Activated CD4-positive, alpha-beta T cell treated with anti-CD3 and anti-CD28 coated beads for 1 hour (primary cell): Measurements from ENCODE around the gene EGFR.

Source experiments
- DNase-seq: peaks from one replicate; pipeline ENCODE4 v3.0.0-alpha.2; 2020

The EGFR gene

DNA sequence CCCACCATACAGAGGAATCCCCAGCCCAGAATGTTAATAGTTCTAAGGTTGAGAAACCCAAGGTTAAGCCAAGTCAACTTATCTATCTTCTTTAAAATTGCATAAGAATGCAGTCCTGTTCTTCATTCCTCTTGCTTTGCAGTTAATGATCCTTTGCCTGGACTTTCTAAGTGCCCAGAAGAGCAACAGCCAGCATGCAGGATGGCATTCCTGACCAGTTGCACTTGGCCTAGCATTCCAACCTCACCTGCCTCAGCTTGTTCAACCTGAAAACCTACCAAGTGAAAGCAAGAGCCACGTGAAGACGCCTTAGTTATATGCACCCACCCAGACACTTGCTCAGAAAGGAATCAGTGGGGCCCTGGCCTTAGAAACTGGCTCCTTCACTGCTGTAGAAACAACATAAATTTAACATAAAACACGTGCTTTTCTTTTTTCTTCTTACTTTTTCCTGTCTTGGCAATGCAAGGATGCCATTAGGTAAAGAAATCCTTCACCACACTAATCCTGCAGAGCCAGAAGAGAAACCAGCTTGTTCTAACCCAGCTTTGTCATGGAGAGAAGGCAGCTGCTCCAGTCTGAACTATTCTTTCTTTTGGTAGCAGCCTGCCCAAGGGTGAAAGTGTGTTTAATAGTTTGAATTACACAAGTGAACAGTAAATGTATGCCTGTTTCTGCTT is 25.0 kb downstream of the EGFR start:
- no peak for DNase-seq

DNA sequence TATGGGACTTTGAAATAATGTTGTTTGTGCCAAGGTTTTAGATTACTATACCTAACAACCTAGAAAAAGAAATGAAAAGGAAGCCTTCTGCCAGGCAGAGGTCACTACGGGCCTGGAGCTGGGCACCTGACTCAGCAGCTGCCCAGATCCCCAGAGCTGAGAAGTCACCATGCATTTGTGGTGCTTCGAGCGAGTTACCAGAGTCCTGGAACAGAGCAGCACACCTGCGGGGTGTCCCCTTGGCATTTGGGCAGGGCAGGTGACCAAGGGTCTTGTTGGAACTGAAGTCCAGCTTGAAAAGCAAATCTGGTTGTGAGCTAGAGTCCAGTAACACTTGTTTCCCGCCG is 25.5 kb downstream of the EGFR start:
- no peak for DNase-seq

DNA sequence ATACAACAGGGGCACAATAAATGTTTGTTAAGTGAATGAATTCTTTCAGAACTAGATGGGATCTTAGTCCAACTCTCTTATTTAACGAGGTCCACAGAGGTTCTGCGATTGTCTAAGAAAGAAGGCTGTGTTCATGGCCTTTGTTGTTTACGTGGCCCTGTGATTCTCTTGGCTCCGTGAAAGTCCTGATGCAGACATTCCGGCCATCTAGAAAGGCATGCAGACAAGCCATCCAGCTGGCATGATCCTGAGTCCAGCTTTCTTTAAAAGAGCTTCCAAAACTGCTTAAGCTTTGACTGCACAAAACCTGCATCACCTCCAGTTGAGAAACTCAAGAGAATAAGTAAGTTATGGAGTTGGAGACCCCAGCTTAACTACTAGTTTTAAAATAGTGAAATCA is 26.0 kb downstream of the EGFR start:
- no peak for DNase-seq

DNA sequence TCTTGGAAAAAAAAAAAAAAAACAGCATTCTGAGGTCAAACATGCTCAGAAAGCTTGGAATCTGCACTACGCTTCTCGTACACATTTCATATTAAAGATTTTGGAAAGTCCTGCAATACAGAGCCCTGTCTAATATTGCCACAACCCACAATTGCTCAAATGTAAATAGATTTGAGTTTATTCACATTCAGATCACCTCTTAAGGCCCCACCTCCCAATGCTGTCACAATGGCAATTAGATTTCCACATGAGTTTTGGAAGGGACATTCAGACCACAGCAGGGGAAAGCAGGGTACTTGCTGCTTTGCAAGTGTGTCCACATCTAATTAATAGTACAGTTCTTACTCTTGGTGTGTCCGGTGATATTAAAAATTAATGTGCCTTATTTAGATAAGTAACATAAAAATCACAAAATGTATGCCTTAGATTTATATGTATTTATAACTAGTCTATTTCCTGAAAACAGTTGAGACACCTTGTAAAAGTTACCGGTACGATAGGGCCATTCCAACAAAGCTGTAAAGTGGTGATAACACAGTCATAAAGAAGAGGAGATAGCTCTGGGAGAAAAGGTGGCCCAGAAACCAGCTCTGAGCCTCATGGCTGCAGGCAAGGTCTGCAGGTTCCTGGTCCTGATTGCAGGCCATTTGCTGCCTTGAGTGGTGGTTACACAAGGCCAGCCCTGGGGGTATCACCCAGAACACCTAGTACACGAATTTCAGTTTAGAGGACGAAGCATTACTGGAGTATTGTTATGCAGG is 27.9 kb downstream of the EGFR start:
- DNase-seq = no peak

DNA sequence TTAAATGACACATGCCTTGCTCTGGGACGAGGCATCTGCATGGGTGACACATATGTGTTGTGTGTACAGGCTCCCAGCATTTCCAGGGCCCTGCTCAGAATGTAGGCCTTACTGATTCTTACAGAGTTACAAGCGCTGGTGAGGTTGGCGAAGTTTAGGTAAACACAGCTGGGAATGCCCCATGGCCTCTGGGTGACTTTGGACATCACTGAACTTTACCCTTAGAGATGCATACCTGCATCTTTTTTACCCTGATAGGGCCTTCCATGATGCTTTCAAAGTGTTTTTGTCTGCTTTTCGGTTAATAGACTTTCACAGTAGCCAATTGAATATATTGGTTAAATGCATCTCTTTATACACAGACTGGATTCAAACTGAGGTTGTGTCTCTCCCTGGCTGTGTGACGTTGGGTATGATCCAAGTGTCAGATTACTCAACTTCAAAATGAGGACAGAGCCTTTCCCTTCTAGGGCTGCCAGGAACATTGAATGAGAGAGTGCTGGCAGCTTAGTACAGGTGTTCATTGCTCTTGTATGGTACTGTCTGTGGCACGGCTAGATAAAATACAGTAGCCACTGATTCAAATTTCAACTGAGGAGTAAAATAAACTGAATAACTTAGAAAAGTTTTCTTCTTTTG is 29.5 kb downstream of the EGFR start:
- DNase-seq = no peak

DNA sequence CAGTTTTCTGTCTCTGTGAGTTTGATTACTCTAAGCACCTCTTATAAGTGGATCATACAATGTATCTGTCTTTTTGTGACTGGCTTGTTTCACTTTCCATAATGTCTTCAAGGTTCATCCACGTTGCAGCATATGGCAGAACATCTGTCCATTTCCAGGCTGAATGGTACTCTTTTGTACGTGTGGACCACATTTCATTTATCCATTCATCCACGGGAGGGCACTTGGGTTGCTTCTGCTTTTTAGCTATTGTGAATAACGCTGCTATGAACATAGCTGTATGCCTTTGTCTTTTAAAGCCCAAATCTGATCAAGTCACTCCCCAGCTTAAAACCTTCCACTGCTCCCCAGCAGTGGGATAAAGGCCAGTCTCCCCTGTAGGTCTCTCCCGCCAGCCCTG is 31.5 kb downstream of the EGFR start:
- no peak for DNase-seq

DNA sequence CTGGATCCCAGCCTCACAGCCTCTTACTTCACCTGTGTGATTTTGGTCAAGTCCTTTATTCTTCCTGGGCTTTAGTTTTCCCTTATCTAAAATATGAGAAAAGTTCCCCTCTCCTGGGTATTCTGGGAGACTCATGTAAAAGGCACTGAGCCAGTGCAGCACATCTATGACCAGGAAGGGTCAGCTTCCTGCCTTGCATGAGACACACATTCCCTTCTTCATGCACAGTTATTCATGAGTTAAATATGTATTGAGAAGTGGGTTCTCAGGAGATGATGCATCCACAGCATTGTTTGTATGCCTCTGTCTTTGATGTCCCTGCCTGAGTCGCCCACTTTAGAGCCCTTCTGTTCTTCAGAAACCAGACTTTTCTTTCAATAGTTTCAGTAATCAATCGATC is 33.3 kb downstream of the EGFR start:
- no peak for DNase-seq

DNA sequence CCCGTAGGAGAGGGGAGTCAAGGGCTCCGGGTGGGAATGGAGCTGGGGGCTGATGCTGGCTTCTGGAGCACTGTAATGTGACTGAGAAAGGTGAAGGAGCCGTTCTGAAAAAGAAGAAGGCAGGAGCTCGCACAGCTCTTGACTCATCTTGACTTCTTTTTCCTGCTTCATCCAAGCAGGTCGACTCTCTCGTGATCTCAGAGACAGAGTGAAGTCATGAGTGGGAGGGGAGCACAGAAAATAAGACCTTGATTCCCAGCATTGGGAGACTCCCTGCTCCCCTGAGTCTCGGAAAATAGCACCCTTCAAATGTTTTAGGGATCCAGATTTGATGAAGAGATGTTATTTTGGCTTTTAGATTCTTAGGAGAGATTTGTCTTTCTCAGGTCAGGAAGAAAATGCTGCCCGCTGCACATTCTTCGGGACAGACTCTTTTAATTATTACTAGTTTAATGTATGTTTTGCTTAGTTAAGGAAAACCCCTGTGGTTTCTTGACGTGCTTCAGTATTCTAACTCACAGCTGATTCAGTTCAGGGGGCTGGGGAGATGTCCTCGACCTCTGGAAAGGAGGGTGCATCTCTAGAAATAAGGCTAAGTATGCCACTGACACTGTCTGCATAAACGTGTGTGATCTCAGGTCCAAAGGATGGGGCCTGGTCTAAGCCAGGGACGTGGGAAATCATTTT is 34.1 kb downstream of the EGFR start:
- DNase-seq = no peak

DNA sequence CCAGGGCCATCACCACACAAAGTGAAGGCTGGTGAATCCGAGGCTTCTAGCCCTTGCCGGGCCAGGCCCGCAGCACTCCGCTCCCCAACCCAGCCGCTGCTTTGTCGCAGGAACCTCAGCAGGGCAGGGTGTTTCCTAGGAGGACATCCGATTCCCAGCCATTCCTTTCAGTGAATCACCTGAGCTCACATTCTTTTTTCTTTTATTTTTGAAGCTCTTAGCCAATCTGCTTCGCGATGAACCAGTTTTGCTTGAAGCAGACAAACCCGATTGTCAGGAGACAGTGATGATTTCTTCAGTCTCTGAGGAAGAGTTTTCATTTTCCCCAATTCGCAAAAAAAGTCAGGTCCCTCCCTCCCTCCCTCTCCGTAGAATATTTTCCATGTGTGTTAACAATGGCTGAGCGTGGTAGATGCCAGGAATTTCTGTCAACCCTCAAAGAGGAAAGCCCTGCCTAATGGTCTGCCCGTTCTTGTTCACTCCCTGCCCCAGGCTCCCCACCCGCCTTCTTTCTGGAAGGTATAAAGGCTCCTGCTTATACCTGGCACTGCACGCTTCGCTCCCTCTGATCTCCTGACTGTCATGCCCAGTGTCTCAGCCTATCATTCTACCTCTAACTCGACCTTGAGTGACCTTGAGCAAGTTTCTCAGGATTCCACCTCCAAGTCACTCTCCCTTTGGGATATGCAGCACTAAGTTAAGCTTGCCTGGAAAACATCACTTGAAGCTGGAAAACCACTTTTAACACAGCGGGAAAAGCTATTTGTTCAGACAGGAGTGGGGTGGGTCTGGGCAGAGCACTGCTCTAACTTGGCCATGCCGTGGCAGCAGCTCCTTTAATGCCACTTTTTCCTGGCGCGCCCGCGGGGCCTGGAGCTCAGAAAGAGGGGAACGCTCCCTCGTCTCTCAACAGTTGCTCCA is 35.1 kb downstream of the EGFR start:
- no peak for DNase-seq

DNA sequence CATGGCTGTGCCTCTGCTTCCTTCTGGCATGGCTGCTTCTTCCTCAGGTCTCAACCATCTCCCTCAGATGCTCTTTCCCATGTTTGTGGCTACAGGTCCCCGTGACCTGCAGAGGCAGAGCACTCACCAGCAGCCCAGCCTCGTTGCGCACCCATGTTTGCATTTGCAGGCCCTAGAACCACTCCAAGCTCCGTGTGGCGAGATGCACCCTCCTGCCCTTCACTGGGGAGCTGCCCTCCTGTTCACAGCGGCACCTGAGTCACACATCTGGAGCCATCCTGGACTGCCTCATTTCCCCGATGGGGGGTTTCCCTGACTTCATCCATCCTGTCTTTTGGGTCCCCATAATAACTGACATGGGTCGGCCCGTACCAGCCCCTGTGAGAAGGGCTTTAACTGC is 35.9 kb downstream of the EGFR start:
- no peak for DNase-seq

DNA sequence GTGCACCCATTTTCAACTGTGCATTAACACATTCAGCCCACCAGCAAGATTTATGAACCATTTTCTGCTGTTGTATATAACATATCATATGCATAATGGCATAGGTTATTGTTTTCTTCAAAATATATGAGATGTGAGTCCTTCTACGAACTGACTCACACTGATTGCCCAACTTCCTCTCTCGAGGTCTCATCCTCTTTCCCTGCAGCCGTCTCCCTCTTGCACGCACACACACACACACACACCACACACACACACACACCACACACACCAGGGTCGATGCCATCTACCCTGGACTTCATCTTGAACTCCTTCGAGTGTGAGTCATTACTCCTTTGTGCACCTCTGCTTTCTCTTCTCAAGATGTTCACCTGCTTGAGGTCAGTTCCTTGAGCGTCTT is 36.7 kb downstream of the EGFR start:
- DNase-seq = no peak

DNA sequence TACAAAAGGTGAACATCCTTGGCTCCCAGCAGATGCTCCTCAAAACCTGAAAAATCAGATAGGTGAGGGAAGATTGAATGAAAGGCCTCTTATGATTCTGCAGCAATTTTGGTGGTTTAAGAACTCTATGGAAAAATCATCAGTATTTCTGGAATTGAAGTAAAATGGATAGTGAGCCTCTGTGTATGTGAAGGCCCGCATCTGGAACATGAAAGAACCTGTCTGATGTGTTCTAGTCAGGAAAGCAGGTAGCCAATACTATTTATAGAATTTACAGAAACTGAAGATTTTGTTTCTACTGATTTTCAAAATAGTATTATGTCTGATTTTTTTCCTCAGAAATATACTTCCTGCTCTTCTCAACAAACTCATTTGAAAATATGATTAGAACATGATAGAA is 37.3 kb downstream of the EGFR start:
- no peak for DNase-seq

DNA sequence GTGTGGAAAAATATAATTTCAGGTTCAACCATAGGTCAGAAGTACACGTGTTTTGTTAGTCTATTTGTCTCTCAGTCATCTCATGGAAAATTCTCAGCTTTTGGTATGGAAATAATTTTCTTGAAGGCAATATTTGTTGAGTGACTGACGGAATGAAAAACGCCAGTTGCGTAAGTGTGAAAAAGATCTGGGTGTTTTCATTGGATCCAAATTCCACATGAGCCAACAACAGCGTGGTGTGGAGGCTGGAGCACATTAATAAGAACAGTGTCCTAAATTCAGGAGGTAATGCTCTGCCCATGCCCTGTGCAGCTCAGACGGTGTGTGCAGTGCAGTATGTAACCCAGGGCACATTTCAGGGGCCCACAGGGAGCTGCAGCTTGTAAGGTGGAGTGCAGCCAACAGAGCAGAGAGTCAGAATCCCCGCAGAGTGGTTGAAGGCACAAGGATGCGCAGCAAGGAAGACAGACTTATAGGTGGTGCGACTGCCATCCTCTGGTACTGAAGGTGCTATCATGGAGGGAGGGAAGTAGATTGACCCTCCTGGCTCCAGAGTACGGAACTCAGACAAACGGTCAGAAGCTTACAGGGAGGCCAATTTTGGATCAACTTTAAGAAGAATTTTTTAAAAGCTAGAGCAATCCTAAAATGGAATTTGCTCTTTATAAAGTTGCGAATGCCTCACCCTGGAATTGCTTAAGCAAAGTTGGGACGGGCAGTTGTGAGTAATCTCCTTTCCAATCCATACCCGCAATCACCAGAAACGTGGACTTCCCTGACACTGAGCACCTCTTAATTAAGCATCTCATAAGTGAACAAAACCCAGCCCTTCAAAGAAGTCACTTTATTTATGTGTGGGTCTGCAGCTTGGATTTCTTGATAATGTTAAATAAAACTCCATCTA is 38.0 kb downstream of the EGFR start:
- no peak for DNase-seq

DNA sequence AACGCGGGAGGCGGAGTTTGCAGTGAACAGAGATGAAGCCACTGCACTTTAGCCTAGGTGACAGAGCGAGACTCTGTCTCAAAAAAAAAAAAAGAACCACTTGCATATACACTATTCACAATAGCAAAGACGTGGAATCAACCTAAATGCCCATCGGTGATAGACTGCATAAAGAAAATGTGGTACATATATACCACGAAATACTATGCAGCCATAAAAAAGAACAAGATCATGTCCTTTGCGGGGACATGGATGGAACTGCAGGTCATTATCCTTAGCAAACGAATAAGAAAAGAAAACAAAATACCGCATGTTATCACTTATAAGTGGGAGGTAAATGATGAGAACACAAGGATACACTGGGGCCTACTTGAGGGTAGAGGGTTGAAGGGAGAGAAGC is 39.5 kb downstream of the EGFR start:
- no peak for DNase-seq

DNA sequence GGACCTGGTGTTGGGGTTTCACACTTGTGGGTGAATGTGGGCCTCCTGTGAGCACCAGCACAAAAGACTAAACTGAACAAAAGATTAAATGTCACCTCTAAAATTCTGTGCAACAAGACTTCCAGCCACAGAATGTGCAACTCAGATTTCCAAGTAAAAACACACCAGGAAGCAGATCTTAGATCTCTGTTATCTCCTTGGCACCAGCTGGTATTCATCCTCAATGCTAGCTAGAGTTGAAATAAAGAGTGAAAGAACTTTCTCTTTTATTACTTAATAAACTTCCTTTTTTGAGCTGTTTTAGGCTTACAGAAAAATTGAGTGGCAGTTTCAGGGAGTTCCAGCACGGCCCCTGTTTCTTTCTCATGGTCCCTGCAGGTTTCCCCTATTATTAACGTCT is 40.2 kb downstream of the EGFR start:
- no peak for DNase-seq

DNA sequence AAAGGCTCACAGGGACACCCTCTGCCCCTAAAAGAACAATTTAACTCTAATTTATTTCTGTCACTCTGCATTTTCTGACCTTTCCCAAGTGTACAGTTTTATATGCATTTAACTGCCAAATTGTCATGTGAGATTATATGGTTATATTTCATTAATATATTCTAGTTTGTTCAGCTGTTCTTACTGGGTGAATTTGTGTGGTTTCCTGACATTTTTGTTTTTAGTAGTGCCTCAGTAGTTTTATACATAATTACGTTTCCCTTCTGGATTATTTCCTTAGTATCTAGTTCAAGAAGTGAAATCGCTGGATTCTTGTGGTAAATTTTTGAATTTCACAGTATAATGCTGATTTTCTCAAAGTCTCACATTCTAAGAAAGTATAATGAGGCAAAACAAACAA is 41.3 kb downstream of the EGFR start:
- DNase-seq = no peak

DNA sequence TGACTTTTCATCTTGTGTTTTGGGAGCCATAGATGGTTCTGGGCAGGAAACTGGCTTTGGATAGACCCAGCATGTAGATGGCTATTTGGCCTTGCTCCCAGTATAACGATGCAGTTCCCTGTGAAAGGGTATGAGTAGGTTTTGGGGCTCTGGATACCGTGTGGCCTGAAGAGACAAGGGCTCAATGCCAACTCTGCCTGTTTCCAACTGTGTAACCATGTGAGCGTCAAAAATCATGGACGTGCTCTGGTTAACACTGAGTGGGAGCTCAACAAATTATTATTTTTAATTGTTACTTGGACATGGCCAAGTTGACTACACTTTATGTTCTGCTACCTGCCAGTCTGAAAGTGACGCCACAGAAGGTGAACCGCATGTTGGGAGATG is 41.8 kb downstream of the EGFR start:
- DNase-seq = no peak

DNA sequence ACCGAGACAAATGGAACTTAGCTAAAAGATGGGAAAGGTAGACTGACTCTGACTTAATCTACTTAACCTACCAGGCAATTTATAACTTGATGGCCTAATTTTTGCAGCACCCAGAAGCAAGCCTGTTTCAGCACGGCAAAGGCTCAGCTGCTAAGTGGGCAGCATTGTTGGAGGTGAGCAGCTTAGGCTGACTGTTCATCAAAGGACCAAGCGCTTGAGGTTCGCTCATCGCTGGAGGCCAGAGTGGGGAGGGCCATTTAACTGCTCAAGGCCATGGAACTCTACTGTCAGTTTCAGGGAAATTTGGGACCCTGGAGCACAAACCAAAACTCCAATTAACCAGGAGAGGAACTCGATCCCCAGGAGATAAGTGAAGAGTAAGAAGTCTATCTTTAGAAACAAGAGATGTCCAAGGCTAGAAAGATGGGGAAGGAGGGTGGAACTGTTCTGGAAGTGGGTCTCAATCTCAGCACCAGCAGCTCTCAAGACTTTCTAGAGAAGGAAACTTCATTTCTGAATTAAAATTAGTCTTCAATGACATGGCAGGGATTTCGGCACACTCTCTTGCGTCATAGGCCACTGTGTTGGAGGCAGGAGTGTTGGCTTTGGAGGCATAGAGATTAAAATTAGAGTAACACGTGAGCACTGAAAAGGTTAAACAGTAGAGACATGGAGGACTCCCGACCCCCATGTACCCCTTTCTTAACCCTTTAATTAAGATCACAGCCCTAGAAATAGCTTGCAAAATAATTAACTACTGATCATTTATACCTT is 43.1 kb downstream of the EGFR start:
- no peak for DNase-seq

DNA sequence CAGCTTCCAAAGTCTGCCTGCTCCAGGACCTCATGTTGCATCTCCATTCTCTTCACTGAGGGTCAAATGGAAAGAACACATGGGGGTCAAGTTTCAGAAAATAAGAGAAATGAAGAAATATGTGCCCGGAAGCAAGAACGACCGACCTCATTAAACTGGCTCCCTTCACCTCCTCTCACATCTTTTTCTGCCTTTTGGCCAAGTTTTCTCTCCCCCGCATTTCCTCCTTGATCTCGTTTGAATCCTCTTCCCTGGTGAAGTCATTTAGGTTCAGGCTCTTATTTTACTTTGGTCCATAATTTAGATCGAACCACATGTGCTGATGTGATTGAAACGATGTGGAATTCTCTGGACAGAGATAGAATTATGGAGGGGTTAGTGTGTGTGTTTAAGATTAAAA is 44.2 kb downstream of the EGFR start:
- no peak for DNase-seq

DNA sequence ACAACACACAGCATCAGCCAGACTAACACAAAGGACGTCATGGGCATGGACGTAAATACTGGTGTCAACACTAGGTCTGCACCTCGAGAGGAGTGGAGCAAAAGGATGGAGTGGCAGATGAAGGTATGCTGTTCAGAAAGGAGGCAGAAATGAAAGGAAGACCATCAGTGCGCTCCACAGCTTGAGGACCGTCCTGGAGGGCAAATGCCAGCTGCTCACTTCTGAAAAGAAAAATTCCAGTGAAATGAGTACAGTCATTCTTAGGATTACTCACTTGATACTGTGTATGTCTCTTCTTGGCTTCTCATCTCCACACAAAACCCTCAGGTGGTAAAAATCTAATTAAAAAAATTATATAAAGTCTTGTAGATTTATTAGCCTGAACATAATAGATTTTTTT is 44.8 kb downstream of the EGFR start:
- DNase-seq = no peak

DNA sequence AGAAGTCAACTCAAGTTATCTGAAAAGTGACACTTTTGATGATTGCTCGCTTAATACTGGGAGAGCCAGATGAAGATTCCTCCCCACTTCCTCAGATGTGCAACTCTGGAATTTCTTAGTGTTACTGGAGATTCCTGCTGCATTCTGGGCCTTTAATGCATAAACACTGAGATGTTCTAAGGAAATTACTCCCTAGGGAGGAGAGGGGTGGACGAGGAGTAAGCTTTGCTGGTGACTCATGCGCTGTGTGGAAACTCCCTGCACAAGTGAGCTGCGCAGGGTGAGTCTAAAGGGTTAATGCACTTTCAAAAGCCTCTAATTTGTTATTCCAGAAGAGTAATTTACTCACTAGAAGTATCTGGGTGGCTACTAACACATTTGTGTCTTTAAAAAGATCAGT is 46.3 kb downstream of the EGFR start:
- no peak for DNase-seq
